A549 (cell line): ENCODE measurements around the gene TRAF3. TPM values are rescaled to one million over a fixed set of nuclear protein-coding genes. Genes with fewer than 3 reads are reported as not detected.

Experiments
- ATAC-seq, 2 experiments: fragments of 200-7000 bp in 1 of 2; fragments of >200 bp in 1 of 2; cut with Nextera tagmentation in 1 of 2; cut with Tn5 transposase in 1 of 2; 3 replicates each; pipeline versions ENCODE4 v1.8.0 to v1.9.1; 2018 to 2020; ENCODE audit warnings: mild to moderate bottlenecking in 1 of 2, moderate library complexity in 1 of 2
- CTCF ChIA-PET: fragments of 300-600 bp; sonication (Branson Sonifier 250); formaldehyde crosslinking; extraction: SDS; loops from one replicate; lab custom pipeline; 2021; ENCODE audit warnings: antibody characterized with exemption, inconsistent platforms; lab: Yijun Ruan, JAX
- POLR2A ChIA-PET: fragments of 350-600 bp; formaldehyde crosslinking; extraction: SDS; loops from one replicate; lab custom pipeline; 2021; ENCODE audit warnings: antibody characterized with exemption, inconsistent platforms; lab: Yijun Ruan, JAX
- DNase-seq, 2 experiments: peaks; one replicate each; pipeline versions ENCODE4 v3.0.0 to v3.0.0-alpha.2; 2011 to 2016; ENCODE audit warnings: low read depth in 1 of 2, low spot score in 1 of 2
- FAIRE-seq: peaks from 2 replicates; lab custom pipeline; 2011; peaks lifted over from hg19 to GRCh38; lab: Jason Lieb, UNC
- H3K27ac ChIP-seq, 2 experiments: fragments of >200 bp; sonication (Bioruptor Twin); formaldehyde crosslinking; 3 replicates each; pipeline ENCODE4 v1.5.1; 2016 to 2017
- H3K4me1 ChIP-seq: fragments of >200 bp; sonication (Bioruptor Twin); formaldehyde crosslinking; 3 replicates; pipeline ENCODE4 v1.6.1; 2016
- H3K4me2 ChIP-seq: fragments of >200 bp; sonication (Bioruptor Twin); formaldehyde crosslinking; 3 replicates; pipeline ENCODE4 v1.6.1; 2016
- H3K4me3 ChIP-seq: fragments of >200 bp; sonication (Bioruptor Twin); formaldehyde crosslinking; 3 replicates; pipeline ENCODE4 v1.5.1; 2016
- H3K9me3 ChIP-seq: fragments of >200 bp; sonication (Bioruptor Twin); formaldehyde crosslinking; 3 replicates; pipeline ENCODE4 v1.6.1; 2016
- CBX2 ChIP-seq: fragments of 200-600 bp; sonication (generic); IDR thresholded peaks from 2 replicates; pipeline ENCODE4 v1.6.1; 2016; ENCODE audit warnings: low read depth, mild to moderate bottlenecking, borderline replicate concordance
- CHD2 ChIP-seq: fragments of 150-350 bp; IDR thresholded peaks from 2 replicates; pipeline ENCODE4 v1.6.1; 2014; ENCODE audit warnings: low read length; ENCODE audit not compliant: partially characterized antibody
- EHMT2 ChIP-seq: fragments of 200-600 bp; sonication (generic); IDR thresholded peaks from 2 replicates; pipeline ENCODE4 v1.6.1; 2016; ENCODE audit warnings: antibody characterized with exemption, low read depth, mild to moderate bottlenecking, moderate library complexity
- FOSB ChIP-seq: fragments of 250-450 bp; sonication (Bioruptor Pico); IDR thresholded peaks from 2 replicates; pipeline ENCODE4 v1.5.0; 2020; ENCODE audit warnings: mild to moderate bottlenecking, moderate library complexity
- FOXS1 ChIP-seq: fragments of 250-450 bp; sonication (Bioruptor Pico); IDR thresholded peaks from 2 replicates; pipeline ENCODE4 v1.5.0; 2020; ENCODE audit warnings: mild to moderate bottlenecking, moderate library complexity
- GATA3 ChIP-seq: IDR thresholded peaks from 2 replicates; pipeline ENCODE4 v1.6.1; 2012; ENCODE audit warnings: borderline replicate concordance
- HDAC2 ChIP-seq: fragments of 200-600 bp; sonication (generic); IDR thresholded peaks from 2 replicates; pipeline ENCODE4 v1.6.1; 2016
- JUN ChIP-seq, 2 experiments: fragments of >200 bp; sonication (Bioruptor Twin); formaldehyde crosslinking; IDR thresholded peaks; 2 replicates in 1 of 2; 3 replicates in 1 of 2; pipeline ENCODE4 v1.6.1; 2016 to 2017
- JUNB ChIP-seq: fragments of >200 bp; sonication (Bioruptor Twin); formaldehyde crosslinking; IDR thresholded peaks from 2 replicates; pipeline ENCODE4 v1.6.1; 2016
- KDM1A ChIP-seq: fragments of 200-600 bp; sonication (generic); IDR thresholded peaks from 2 replicates; pipeline ENCODE4 v1.6.1; 2016; ENCODE audit warnings: low read depth, mild to moderate bottlenecking
- MYC ChIP-seq: IDR thresholded peaks from 2 replicates; pipeline ENCODE4 v1.6.1; 2012; ENCODE audit warnings: mild to moderate bottlenecking, inconsistent platforms, low read length, improper control_type of control experiment, borderline replicate concordance
- NFE2L2 ChIP-seq: fragments of 150-350 bp; conservative IDR thresholded peaks from 2 replicates; pipeline ENCODE4 v1.6.1; 2014; ENCODE audit warnings: low read length
- NPAS2 ChIP-seq: fragments of 250-450 bp; sonication (Bioruptor Pico); IDR thresholded peaks from 2 replicates; pipeline ENCODE4 v1.8.0; 2022; ENCODE audit warnings: mild to moderate bottlenecking, moderate library complexity, borderline replicate concordance
- NR3C1 ChIP-seq: fragments of >200 bp; sonication (Bioruptor Twin); formaldehyde crosslinking; IDR thresholded peaks from 3 replicates; pipeline ENCODE4 v1.6.1; 2017
- POLR2AphosphoS2 ChIP-seq: conservative IDR thresholded peaks from 2 replicates; pipeline ENCODE4 v1.6.1; 2012; ENCODE audit warnings: low read length, improper control_type of control experiment, inconsistent platforms
- RCOR1 ChIP-seq: fragments of 150-350 bp; IDR thresholded peaks from 2 replicates; pipeline ENCODE4 v1.6.1; 2014; ENCODE audit warnings: antibody characterized with exemption, low read length, low read depth
- RFX5 ChIP-seq: fragments of 450-650 bp; IDR thresholded peaks from 2 replicates; pipeline ENCODE4 v1.7.1; 2014; ENCODE audit warnings: antibody characterized with exemption, mild to moderate bottlenecking, moderate library complexity
- SMC3 ChIP-seq: fragments of >200 bp; sonication (Bioruptor Twin); formaldehyde crosslinking; IDR thresholded peaks from 3 replicates; pipeline ENCODE4 v1.6.1; 2018; ENCODE audit warnings: inconsistent platforms
- TP53 ChIP-seq: fragments of 250-450 bp; sonication (Bioruptor Pico); IDR thresholded peaks from 2 replicates; pipeline ENCODE4 v1.5.0; 2021; ENCODE audit warnings: mild to moderate bottlenecking, moderate library complexity
- ZC3H11A ChIP-seq: fragments of 450-650 bp; IDR thresholded peaks from 2 replicates; pipeline ENCODE4 v1.6.1; 2014; ENCODE audit warnings: antibody characterized with exemption, mild to moderate bottlenecking
- ZSCAN20 ChIP-seq: fragments of 250-450 bp; sonication (Bioruptor Pico); IDR thresholded peaks from 2 replicates; pipeline ENCODE4 v1.8.0; 2022; ENCODE audit warnings: mild to moderate bottlenecking, moderate library complexity
- WGBS: methylation state at CpG from one replicate; pipeline ENCODE4 v1.1.6; 2017; ENCODE audit errors: missing lambda C conversion rate; 5-methylcytosine and 5-hydroxymethylcytosine counted together
- polyA plus RNA-seq, 4 experiments: library from polyadenylated mRNA; depleted of rRNA in 3 of 4; stranded (reverse); fragments of >200 nt; fragmentation: RNase III in 1 of 4; extraction: RNeasy Plus Mini Kit Qiagen cat#74134 plus additional on column Dnase treatment in 1 of 4; gene quantifications; 2 replicates in 3 of 4; 3 replicates in 1 of 4; pipeline ENCODE4 v1.2.3, GENCODE V29; 2011 to 2017
- TF ChIP-seq, protein P1 (sequence below): fragments of 450-650 bp; IDR thresholded peaks from 2 replicates; pipeline ENCODE4 v1.6.1; 2014; ENCODE audit warnings: antibody characterized with exemption
- TF ChIP-seq, protein P2 (sequence below): IDR thresholded peaks from 2 replicates; pipeline ENCODE4 v1.6.1; 2012; ENCODE audit warnings: low read depth, borderline replicate concordance
- TF ChIP-seq, protein P3 (sequence below): IDR thresholded peaks from 2 replicates; pipeline ENCODE4 v1.6.1; 2012
- TF ChIP-seq, protein P4 (sequence below): fragments of >200 bp; sonication (Bioruptor Twin); formaldehyde crosslinking; IDR thresholded peaks from 3 replicates; pipeline ENCODE4 v1.6.1; 2016

The TRAF3 gene
- polyA plus RNA-seq, 2 of the 4 experiments (the other 2 are of a cell fraction), result 20.2 to 25.5 TPM

DNA sequence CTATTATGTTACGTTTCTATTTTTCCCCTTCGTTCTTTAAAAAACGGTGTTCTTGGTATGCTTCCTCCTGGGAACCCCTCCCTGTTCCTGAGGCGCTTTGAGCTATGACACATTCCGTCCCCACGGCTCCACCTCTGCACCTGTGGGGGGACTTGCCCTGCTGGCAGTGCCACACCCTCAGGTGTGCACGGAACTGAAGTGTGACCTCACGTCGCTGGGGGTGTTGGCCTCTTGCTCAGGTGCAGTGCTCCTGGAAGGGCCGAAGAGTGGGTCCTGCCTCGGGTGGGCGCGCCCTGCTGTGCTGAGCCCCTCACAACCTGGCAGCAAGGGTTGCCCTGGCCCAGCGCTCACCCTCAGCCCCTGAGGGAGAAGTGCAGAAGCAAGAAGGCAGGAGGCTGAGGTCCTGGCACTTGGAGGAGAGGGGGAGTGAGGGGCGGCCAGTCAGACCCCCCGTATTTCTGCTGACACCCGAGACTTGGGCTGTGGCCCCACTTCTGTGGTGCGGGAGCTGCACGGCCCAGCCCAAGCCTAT is 150.2 kb downstream of the TRAF3 start:
- CTCF ChIA-PET, result interaction anchor here (1.0 kb wide), 1 partner anchor 29 kb away, joined by 3 read pairs; no protein-coding TSS in a partner anchor
- ATAC-seq (no peak), FAIRE-seq (no peak)

DNA sequence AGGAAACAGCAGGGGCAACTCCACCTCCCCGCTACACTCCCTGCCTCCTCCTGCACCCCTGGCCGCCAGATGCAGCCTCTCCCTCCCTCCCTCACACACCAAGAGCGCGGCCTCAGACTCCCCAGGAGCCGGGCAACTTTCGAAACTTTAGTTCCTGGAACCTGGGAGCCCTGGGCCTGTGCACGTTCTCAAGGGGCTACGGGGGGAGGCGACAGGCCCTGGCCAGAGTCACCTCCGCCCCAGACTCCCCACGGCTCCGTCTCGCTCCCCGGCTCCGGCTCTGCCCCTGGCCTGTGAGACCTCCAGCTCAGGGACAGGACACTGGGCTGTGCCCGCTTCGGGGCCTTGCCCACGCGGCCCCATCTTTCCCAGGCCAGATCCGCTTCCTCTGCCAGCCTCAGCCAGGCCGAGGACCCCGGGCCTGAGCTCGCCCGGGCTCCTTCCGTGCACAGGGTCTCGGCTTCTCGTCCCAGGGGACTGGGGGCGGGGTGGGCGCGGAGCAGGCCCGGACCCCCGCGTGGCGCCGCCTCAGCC is 150.7 kb downstream of the TRAF3 start:
- peak in 1 of 2 experiments; percentile 3; a peak in 2 of 6 replicates for ATAC-seq
- DNase-seq, result no peak
- TF ChIP-seq FOXS1 (CRISPR knock-in tag) (no peak), SMC3 (no peak), RCOR1 (no peak), JUNB (no peak), POLR2AphosphoS2 (no peak), JUN (IDR thresholded peaks at IDR 0.05) (no peak), TP53 (CRISPR knock-in tag) (no peak), NR3C1 (no peak)
- TF ChIP-seq, protein P1, sequence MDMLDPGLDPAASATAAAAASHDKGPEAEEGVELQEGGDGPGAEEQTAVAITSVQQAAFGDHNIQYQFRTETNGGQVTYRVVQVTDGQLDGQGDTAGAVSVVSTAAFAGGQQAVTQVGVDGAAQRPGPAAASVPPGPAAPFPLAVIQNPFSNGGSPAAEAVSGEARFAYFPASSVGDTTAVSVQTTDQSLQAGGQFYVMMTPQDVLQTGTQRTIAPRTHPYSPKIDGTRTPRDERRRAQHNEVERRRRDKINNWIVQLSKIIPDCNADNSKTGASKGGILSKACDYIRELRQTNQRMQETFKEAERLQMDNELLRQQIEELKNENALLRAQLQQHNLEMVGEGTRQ, result no peak
- TF ChIP-seq, protein P2, sequence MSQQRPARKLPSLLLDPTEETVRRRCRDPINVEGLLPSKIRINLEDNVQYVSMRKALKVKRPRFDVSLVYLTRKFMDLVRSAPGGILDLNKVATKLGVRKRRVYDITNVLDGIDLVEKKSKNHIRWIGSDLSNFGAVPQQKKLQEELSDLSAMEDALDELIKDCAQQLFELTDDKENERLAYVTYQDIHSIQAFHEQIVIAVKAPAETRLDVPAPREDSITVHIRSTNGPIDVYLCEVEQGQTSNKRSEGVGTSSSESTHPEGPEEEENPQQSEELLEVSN, result no peak
- TF ChIP-seq, protein P3, sequence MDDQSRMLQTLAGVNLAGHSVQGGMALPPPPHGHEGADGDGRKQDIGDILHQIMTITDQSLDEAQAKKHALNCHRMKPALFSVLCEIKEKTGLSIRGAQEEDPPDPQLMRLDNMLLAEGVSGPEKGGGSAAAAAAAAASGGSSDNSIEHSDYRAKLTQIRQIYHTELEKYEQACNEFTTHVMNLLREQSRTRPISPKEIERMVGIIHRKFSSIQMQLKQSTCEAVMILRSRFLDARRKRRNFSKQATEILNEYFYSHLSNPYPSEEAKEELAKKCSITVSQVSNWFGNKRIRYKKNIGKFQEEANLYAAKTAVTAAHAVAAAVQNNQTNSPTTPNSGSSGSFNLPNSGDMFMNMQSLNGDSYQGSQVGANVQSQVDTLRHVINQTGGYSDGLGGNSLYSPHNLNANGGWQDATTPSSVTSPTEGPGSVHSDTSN, result no peak
- Histone ChIP-seq H3K27ac (no peak overlapping the region), H3K4me1 (peaks cover 3% of the 10 kb centered on the region; the same call in 2 of the 3 replicates), H3K4me3 (no peak overlapping the region), H3K4me2 (no peak overlapping the region), H3K9me3 (no peaks in the 10 kb centered on the region)
- FAIRE-seq, result no peak
- POLR2A ChIA-PET, result no interaction called here
- 85% methylated on average over 26 of the region's 35 CpGs for WGBS
- CTCF ChIA-PET, result no interaction called here

More for the DNA sequence above, 150.2 kb downstream of the TRAF3 start:
- 79% methylated on average over 9 of the region's 19 CpGs for WGBS
- Histone ChIP-seq H3K4me3 (no peak overlapping the region), H3K4me2 (no peak overlapping the region), H3K9me3 (no peaks in the 10 kb centered on the region), H3K4me1 (peaks cover 8% of the 10 kb centered on the region), H3K27ac (no peak overlapping the region)
- TF ChIP-seq EHMT2, result no peak
- TF ChIP-seq JUNB, result no peak
- TF ChIP-seq ZSCAN20 (CRISPR knock-in tag), result no peak
- TF ChIP-seq SMC3, result no peak
- no peak for TF ChIP-seq MYC
- TF ChIP-seq HDAC2, result no peak
- TF ChIP-seq GATA3, result no peak
- TF ChIP-seq, protein P4, sequence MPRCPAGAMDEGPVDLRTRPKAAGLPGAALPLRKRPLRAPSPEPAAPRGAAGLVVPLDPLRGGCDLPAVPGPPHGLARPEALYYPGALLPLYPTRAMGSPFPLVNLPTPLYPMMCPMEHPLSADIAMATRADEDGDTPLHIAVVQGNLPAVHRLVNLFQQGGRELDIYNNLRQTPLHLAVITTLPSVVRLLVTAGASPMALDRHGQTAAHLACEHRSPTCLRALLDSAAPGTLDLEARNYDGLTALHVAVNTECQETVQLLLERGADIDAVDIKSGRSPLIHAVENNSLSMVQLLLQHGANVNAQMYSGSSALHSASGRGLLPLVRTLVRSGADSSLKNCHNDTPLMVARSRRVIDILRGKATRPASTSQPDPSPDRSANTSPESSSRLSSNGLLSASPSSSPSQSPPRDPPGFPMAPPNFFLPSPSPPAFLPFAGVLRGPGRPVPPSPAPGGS, result no peak
- no peak for TF ChIP-seq NFE2L2
- TF ChIP-seq RFX5, result no peak
- TF ChIP-seq CBX2, result no peak
- no peak for TF ChIP-seq ZC3H11A
- TF ChIP-seq CHD2, result no peak
- no peak for TF ChIP-seq TP53 (CRISPR knock-in tag)
- TF ChIP-seq NPAS2, result no peak
- no peak for TF ChIP-seq FOSB (CRISPR knock-in tag)
- TF ChIP-seq KDM1A, result no peak
- POLR2A ChIA-PET, result no interaction called here
- DNase-seq, result no peak
